HFFc6 (cell line): ENCODE measurements around the gene CCSER1. TPM values are rescaled to one million over a fixed set of nuclear protein-coding genes. Genes with fewer than 3 reads are reported as not detected.

Experiments used
- DNase-seq: peaks from one replicate; pipeline ENCODE4 v3.0.0-alpha.2; 2018
- H3K27ac Mint-ChIP-seq: 2 replicates; pipeline ENCODE4 v1.8.0; 2020; ENCODE audit warnings: mild to moderate bottlenecking, mixed read lengths
- H3K27me3 Mint-ChIP-seq: 2 replicates; pipeline ENCODE4 v1.8.0; 2021; ENCODE audit warnings: mild to moderate bottlenecking, moderate library complexity, mixed read lengths; ENCODE audit not compliant: insufficient read depth
- H3K36me3 Mint-ChIP-seq: 2 replicates; pipeline ENCODE4 v1.8.0; 2021; ENCODE audit warnings: low read depth, mixed read lengths
- H3K4me1 Mint-ChIP-seq: 2 replicates; pipeline ENCODE4 v1.8.0; 2020; ENCODE audit warnings: low read depth, mixed read lengths
- H3K4me3 Mint-ChIP-seq: 2 replicates; pipeline ENCODE4 v1.8.0; 2020; ENCODE audit warnings: mild to moderate bottlenecking, moderate library complexity, mixed read lengths
- H3K9me3 Mint-ChIP-seq: 2 replicates; pipeline ENCODE4 v1.8.0; 2020; ENCODE audit warnings: mild to moderate bottlenecking, mixed read lengths
- total RNA-seq, 6 experiments: library from RNA; stranded (reverse); fragmentation: NEBNext Ultra II Directional; extraction: Animal tissue kit (Norgen Biotek cat#: 25700); gene quantifications; 2 replicates in 1 of 6; 3 replicates in 5 of 6; pipeline ENCODE4 v1.2.3, GENCODE V29; 2021
- TF ChIP-seq, protein P1 (sequence below): fragments of 200-600 bp; sonication (generic); IDR thresholded peaks from 2 replicates; pipeline ENCODE4 v1.5.0; 2021; ENCODE audit warnings: antibody characterized with exemption, mild to moderate bottlenecking

CCSER1 gene
- total RNA-seq, 6 experiments from 2014 or later, result not detected

DNA sequence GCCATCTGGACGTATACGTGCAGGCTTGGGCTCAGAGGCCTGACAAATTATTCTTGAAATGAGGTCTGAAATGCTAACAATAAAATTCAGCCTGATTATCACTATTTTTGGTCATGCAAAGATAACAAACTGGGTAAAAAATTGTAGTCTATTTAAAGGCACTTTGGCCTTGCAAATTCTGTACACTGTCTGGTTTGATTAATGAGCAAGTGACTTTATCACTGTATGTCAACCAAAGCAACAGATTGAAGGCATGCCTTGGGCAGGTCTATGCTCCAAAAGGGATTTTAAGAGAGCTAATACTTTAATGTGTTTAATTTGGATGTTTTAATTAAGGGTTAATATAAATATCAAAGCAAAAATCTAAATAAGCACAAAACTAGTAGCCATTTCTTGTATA lies 1141.7 kb downstream of the CCSER1 start:
- H3K4me1 Mint-ChIP-seq, result no peaks in the 10 kb centered on the region
- TF ChIP-seq, protein P1, sequence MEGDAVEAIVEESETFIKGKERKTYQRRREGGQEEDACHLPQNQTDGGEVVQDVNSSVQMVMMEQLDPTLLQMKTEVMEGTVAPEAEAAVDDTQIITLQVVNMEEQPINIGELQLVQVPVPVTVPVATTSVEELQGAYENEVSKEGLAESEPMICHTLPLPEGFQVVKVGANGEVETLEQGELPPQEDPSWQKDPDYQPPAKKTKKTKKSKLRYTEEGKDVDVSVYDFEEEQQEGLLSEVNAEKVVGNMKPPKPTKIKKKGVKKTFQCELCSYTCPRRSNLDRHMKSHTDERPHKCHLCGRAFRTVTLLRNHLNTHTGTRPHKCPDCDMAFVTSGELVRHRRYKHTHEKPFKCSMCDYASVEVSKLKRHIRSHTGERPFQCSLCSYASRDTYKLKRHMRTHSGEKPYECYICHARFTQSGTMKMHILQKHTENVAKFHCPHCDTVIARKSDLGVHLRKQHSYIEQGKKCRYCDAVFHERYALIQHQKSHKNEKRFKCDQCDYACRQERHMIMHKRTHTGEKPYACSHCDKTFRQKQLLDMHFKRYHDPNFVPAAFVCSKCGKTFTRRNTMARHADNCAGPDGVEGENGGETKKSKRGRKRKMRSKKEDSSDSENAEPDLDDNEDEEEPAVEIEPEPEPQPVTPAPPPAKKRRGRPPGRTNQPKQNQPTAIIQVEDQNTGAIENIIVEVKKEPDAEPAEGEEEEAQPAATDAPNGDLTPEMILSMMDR, result no peak
- H3K27me3 Mint-ChIP-seq, result no peaks in the 10 kb centered on the region
- no peaks in the 10 kb centered on the region for H3K36me3 Mint-ChIP-seq
- peaks cover 45% of the 10 kb centered on the region for H3K9me3 Mint-ChIP-seq
- no peak overlapping the region for H3K27ac Mint-ChIP-seq
- no peak overlapping the region for H3K4me3 Mint-ChIP-seq
- DNase-seq, result no peak

DNA sequence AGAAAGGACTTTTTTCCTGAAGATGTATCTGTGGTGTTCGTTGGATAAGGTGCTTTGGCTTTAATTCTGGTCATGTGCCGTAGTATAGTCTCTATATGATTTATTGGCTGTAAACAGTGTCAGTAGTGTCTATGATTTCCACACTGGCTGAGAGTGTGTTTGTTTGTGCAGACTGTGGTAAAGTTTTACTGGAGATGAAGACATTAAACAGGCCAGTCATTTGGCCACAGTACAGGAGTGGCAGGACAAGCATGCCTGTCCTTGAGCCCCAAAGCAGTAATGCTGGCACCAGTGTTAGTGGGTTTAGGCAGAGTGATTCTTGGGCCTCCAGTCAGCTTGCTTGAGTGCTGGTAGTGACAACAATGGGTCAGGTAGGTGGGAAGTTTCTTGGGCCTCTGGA lies 1152.7 kb downstream of the CCSER1 start:
- H3K4me1 Mint-ChIP-seq, result no peaks in the 10 kb centered on the region
- H3K27ac Mint-ChIP-seq, result no peak overlapping the region

DNA sequence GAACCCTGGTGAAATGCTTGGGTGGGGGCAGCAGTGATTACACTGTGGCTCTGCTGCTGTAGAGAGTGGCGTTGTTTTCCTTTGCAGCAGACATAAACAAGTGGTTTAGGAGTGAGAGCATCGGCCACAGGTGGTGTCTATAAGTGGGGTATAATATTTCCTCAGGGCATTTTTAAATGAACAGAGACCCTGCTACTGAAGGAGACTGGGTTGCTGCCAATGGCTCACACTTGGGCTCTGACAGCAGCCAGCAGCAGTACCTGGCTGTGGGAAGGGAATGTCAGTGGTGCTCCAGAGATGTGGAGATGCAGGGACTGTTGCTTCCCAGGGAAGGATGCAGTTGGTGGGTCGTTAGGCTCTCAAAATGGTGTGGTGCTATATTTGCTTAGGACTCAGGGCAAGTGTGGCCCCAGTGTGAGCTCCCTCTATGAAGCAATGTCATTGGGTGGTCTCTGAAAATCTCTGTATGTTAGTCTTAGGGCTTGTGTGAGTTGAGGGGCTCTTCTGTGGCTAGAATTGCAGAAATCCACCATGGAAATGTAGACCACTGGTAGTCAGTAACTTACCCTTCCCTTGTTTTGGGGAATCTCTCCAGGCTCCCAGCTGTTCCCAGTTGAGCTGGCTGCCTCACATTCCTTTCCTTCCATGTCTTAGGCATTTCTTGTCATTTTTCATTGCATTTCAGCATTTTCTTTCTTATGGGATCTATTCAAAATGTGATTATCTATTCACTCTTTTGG lies 1153.5 kb downstream of the CCSER1 start:
- H3K27me3 Mint-ChIP-seq, result no peaks in the 10 kb centered on the region
- no peaks in the 10 kb centered on the region for H3K4me1 Mint-ChIP-seq
- no peak for DNase-seq
- H3K27ac Mint-ChIP-seq, result no peak overlapping the region
- TF ChIP-seq, protein P1, result no peak
- peaks cover 28% of the 10 kb centered on the region for H3K9me3 Mint-ChIP-seq
- H3K36me3 Mint-ChIP-seq, result 0 out of 2 replicates have a peak, but pooled peaks cover 3% of the 10 kb centered on the region
- H3K4me3 Mint-ChIP-seq, result no peak overlapping the region

More for the DNA sequence above, 1152.7 kb downstream of the CCSER1 start:
- no peak overlapping the region for H3K4me3 Mint-ChIP-seq
- peaks cover 34% of the 10 kb centered on the region for H3K9me3 Mint-ChIP-seq
- no peaks in the 10 kb centered on the region for H3K27me3 Mint-ChIP-seq
- TF ChIP-seq, protein P1, result no peak
- 0 out of 2 replicates have a peak, but pooled peaks cover 3% of the 10 kb centered on the region for H3K36me3 Mint-ChIP-seq
- no peak for DNase-seq

DNA sequence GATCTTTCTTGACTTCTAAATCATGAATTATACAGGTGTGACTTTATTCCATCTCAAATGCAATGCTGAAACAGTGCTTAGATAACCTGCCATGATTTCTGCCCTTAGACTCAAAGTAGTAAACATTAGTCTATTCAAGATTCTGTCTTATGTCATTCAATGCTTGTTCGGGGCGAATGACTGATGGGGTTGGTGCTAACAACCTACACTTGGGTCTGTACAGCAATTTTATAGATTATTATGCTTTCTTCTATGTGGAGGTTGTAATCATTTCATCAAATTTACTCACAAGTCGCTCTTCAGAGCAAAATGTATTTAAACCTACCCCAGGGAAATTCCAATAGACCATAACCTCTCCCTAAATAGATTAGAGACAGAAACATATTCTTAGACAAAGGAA lies 1155.0 kb downstream of the CCSER1 start:
- no peak overlapping the region for H3K4me3 Mint-ChIP-seq
- H3K27ac Mint-ChIP-seq, result no peak overlapping the region
- H3K4me1 Mint-ChIP-seq, result no peaks in the 10 kb centered on the region
- TF ChIP-seq, protein P1, result no peak
- H3K36me3 Mint-ChIP-seq, result 0 out of 2 replicates have a peak, but pooled peaks cover 3% of the 10 kb centered on the region
- no peaks in the 10 kb centered on the region for H3K27me3 Mint-ChIP-seq
- DNase-seq, result no peak
- peaks cover 21% of the 10 kb centered on the region for H3K9me3 Mint-ChIP-seq

DNA sequence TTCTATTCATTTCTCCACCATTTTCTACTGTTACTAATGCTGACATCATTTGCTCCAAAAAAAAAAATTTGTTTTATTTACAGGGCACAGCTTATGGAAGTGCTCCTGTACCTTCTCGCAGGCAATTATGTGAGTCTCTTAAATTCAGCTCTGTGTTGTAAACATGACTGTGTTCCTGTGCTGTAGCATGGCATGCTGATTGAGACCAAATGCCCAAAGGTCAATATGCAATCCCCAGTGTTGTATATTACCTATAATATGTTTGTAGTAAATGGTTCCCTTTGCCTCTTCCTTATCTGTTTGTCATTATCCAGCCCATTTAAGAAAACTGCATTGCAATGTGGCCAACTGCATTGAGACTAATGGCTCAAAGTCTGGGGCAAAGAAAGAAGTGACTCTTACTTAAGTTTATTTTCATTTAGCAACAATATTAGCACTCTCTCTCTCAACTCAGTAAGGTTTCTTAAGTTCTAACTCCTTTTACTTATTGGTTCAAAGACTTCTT lies 1156.6 kb downstream of the CCSER1 start:
- DNase-seq, result no peak
- no peak overlapping the region for H3K27ac Mint-ChIP-seq

More for the DNA sequence above, 1156.6 kb downstream of the CCSER1 start:
- TF ChIP-seq, protein P1, result no peak
- H3K36me3 Mint-ChIP-seq, result 0 out of 2 replicates have a peak, but pooled peaks cover 3% of the 10 kb centered on the region
- H3K4me3 Mint-ChIP-seq, result no peak overlapping the region
- no peaks in the 10 kb centered on the region for H3K4me1 Mint-ChIP-seq
- H3K27me3 Mint-ChIP-seq, result no peaks in the 10 kb centered on the region
- H3K9me3 Mint-ChIP-seq, result peaks cover 23% of the 10 kb centered on the region
